GM21390 (cell line): ENCODE results near the gene ZNF609.
A peak's percentile ranks its signal among the peaks of the same experiment; 100 is the strongest.
"Not testable (repeated sequence)": the region's sequence is repeated elsewhere in the genome, so short reads cannot be mapped to it uniquely, and the experiment has no call there.

Experiments used
- ATAC-seq: cut with Tn5 transposase; IDR thresholded peaks from one replicate; pipeline ENCODE4 v1.9.1; 2021; ENCODE audit not compliant: unreplicated experiment

Gene ZNF609

GRCh38 chr15:64618540-64618939 is 158.2 kb downstream of the ZNF609 start:
- no peak for ATAC-seq

- no peak for ATAC-seq
Observed at GRCh38 chr15:64619880-64620839, 159.8 kb downstream of the ZNF609 start.

GRCh38 chr15:64621056-64621455 is 160.7 kb downstream of the ZNF609 start:
- no peak for ATAC-seq

GRCh38 chr15:64622410-64623260 is 162.3 kb downstream of the ZNF609 start:
- peak; percentile 63 for ATAC-seq

GRCh38 chr15:64623347-64623996 is 163.1 kb downstream of the ZNF609 start:
- no peak for ATAC-seq

- ATAC-seq, result no peak
Observed at GRCh38 chr15:64624242-64624641, 163.9 kb downstream of the ZNF609 start.

GRCh38 chr15:64629063-64629462 is 168.7 kb downstream of the ZNF609 start:
- ATAC-seq, result no peak

- ATAC-seq, result no peak
Observed at GRCh38 chr15:64630396-64631107, 170.2 kb downstream of the ZNF609 start.

- not testable (repeated sequence) for ATAC-seq
Observed at GRCh38 chr15:64632639-64633038, 172.3 kb downstream of the ZNF609 start.

- no peak for ATAC-seq
Observed at GRCh38 chr15:64633332-64633731, 173.0 kb downstream of the ZNF609 start.

- peak; percentile 72 for ATAC-seq
Observed at GRCh38 chr15:64634027-64634426, 173.6 kb downstream of the ZNF609 start.

GRCh38 chr15:64634576-64635498 is 174.5 kb downstream of the ZNF609 start:
- ATAC-seq, result peak; percentile 54

- ATAC-seq, result no peak
Observed at GRCh38 chr15:64635499-64636495, 175.4 kb downstream of the ZNF609 start.

- ATAC-seq, result no peak
Observed at GRCh38 chr15:64636556-64636955, 176.2 kb downstream of the ZNF609 start.

GRCh38 chr15:64637412-64637811 is 177.0 kb downstream of the ZNF609 start:
- no peak for ATAC-seq

GRCh38 chr15:64639744-64640143 is 179.4 kb downstream of the ZNF609 start:
- ATAC-seq, result not testable (repeated sequence)

GRCh38 chr15:64640146-64640871 is 179.9 kb downstream of the ZNF609 start:
- ATAC-seq, result no peak

- no peak for ATAC-seq
Observed at GRCh38 chr15:64642875-64643274, 182.5 kb downstream of the ZNF609 start.
